ENCODE results near the gene GRWD1. TPM values are rescaled to one million over a fixed set of nuclear protein-coding genes. Genes with fewer than 3 reads are reported as not detected.

The GRWD1 gene
- total RNA-seq, 2 donors from 2014 or later: 10.8 to 19.8 TPM

DNA sequence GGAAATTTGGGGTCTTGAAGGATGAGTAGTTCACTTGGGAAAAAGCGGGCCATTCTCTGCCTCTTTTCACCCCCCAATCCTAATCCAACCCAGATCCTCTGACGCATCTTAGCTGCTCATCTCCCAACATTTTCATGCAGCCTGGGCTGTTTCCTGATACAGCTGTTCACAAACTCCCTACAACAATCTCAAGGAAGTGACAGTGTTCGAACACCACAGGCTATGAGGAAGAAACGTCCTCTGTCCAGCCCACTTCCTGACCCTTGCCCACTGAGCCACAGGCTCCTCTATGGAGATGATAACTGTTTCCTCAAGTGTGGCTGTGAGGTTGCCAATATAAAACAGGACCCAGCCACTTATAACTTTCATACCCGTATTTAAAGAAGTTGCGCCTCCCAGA, 49.6 kb downstream of the GRWD1 start:
- no peak for DNase-seq (ENCODE audit: low spot score)
- Histone ChIP-seq H3K4me1 (peaks cover 0 to 24% of the 10 kb centered on the region in 2 donors), H3K27ac (no peak overlapping the region), H3K4me3 (no peak overlapping the region), H3K27me3 (peaks cover 0 to 9% of the 10 kb centered on the region in 2 donors), H3K9me3 (no peaks in the 10 kb centered on the region), H3K36me3 (no peaks in the 10 kb centered on the region)
- no peak for TF ChIP-seq CTCF (IDR thresholded peaks at IDR 0.05)

- H3K4me1 ChIP-seq: peaks cover 0 to 19% of the 10 kb centered on the region in 2 donors
These were observed 51.4 kb downstream of the GRWD1 start for GRCh38 chr19:48496959-48497727.

DNA sequence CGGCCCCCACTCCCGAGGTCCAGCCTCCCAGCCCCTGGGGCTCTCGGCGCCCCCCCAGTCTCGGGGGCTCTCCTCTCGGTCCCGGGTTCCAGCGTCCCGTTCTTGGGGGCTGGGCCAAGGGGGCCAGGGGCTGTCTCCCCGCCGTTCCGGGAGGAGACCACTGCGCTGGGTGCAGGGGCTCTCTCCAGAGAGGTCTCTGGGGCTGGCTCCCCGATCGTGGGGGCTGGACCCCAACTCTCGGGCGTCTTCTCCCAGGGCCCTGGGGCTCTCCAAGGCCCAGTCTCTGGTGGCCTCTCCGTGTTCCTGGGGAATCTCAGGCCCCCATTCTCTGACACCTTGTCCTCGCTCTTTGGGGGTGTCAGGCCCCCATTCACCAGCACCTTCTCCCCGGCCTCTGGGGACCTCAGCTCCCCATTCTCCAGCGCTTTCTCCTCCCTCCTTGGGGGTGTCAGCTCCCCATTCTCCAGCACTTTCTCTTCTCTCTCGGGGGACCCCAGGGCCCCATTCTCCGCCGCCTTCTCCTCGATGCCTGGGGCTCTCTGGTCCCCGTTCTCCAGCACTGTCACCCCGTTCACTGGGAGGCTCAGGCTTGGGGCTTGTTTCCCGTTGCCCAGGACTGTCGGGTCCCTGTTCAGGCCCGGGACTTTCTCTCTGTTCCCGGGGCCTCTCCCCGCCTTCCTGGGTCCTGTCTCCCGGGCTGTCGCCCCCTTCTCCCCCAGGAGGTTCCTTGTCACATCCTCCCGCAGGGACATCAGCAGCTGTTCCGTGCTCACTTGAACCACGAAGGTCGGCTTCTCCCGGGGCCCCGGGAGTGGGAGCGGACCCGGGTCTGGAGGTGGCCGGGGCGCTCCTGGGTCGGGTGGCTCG, 52.2 kb downstream of the GRWD1 start:
- H3K27me3 ChIP-seq: peaks cover 0 to 19% of the 10 kb centered on the region in 2 donors
- DNase-seq (ENCODE audit: low spot score): no peak
- no peaks in the 10 kb centered on the region for H3K36me3 ChIP-seq
- H3K27ac ChIP-seq: no peak overlapping the region
- no peak for TF ChIP-seq CTCF (IDR thresholded peaks at IDR 0.05)
- peaks cover 0 to 15% of the 10 kb centered on the region in 2 donors for H3K4me1 ChIP-seq
- H3K4me3 ChIP-seq: peak overlapping the region; percentile 6 to 13
- no peaks in the 10 kb centered on the region for H3K9me3 ChIP-seq

More at GRCh38 chr19:48496959-48497727, 51.4 kb downstream of the GRWD1 start:
- Histone ChIP-seq H3K27me3 (peaks cover 0 to 19% of the 10 kb centered on the region in 2 donors), H3K36me3 (no peaks in the 10 kb centered on the region), H3K27ac (no peak overlapping the region), H3K9me3 (no peaks in the 10 kb centered on the region), H3K4me3 (peak overlapping the region in 1 of 2 donors; percentile 6)
- no peak for TF ChIP-seq CTCF (IDR thresholded peaks at IDR 0.05)
- DNase-seq (ENCODE audit: low spot score): no peak

GRCh38 chr19:48498595-48499311, 53.0 kb downstream of the GRWD1 start:
- H3K27ac ChIP-seq: no peak overlapping the region
- no peak for TF ChIP-seq CTCF (IDR thresholded peaks at IDR 0.05)
- DNase-seq (ENCODE audit: low spot score): no peak
- H3K4me3 ChIP-seq: peak overlapping the region in 1 of 2 donors; percentile 13
- H3K9me3 ChIP-seq: no peaks in the 10 kb centered on the region
- H3K4me1 ChIP-seq: peaks cover 0 to 15% of the 10 kb centered on the region in 2 donors
- no peaks in the 10 kb centered on the region for H3K36me3 ChIP-seq
- peaks cover 0 to 19% of the 10 kb centered on the region in 2 donors for H3K27me3 ChIP-seq

DNA sequence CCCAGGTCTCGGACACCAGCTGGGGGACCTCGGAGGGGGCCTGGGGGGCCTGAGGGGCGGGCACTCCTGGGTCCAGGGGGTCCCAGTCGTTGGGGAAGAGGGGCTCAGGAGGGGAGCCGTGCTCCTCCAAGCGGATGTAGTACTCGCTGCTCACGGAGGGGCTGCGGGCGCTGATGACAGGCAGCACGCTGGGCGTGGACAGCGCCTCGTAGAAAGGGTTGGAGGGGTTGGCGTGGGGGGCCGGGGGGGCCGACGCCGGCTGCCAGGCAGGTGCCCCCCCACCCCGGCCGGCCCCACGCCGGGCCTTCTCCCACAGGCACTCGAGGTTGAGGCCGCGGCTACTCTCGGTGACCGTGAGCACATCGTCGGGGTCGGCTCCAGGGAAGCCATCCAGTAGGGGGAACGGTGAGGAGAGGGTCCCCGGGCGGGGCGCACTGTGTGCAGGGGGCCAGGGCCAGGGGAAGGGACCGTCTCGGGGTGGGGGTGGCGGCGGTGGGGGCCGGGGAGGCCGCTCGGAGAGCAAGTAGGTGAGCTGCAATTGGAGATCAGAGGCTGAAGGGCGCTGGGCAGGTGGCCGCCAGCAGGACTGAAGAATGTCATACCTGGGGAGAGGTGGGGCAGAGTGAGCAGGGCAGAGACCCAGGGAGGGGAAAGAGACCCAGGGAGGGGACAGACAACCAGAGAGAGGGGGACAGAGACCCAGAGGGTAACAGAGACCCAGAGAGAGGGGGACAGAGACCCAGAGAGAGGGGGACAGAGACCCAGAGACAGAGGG, 53.7 kb downstream of the GRWD1 start:
- TF ChIP-seq CTCF (IDR thresholded peaks at IDR 0.05): no peak
- H3K4me3 ChIP-seq: peak overlapping the region in 1 of 2 donors; percentile 13
- no peak for DNase-seq (ENCODE audit: low spot score)

More for the DNA sequence above, 53.7 kb downstream of the GRWD1 start:
- H3K27ac ChIP-seq: no peak overlapping the region
- no peaks in the 10 kb centered on the region for H3K9me3 ChIP-seq
- peaks cover 0 to 10% of the 10 kb centered on the region in 2 donors for H3K4me1 ChIP-seq
- H3K27me3 ChIP-seq: peaks cover 0 to 19% of the 10 kb centered on the region in 2 donors
- H3K36me3 ChIP-seq: no peaks in the 10 kb centered on the region

Measured in right atrium auricular region (tissue), 2 donors.